Adrenal gland (tissue), 12 donors: ENCODE data around the gene PRKCQ. TPM values are rescaled to one million over a fixed set of nuclear protein-coding genes. Genes with fewer than 3 reads are reported as not detected.

ENCODE experiments used
- DNase-seq, 7 donors: peaks; one replicate each; pipeline ENCODE4 v3.0.0-alpha.2; 2019 to 2020
- H3K27ac ChIP-seq, 5 donors: fragments of 200-600 bp; sonication (generic) in 4 of 5; 1 replicate in 3 of 5; 2 replicates in 2 of 5; pipeline versions ENCODE4 v1.5.1 to v1.8.0; 2016 to 2020; ENCODE audit warnings: mild to moderate bottlenecking in 1 of 5
- H3K27me3 ChIP-seq: fragments of 200-600 bp; 2 replicates; pipeline ENCODE4 v1.8.0; 2021
- H3K36me3 ChIP-seq, 2 donors: fragments of 200-600 bp; replicated peaks in 1 of 2; 1 replicate in 1 of 2; 2 replicates in 1 of 2; pipeline versions ENCODE4 v1.5.1 to v1.8.0; 2018 to 2022
- H3K4me1 ChIP-seq, 2 donors: fragments of 200-600 bp; replicated peaks in 1 of 2; 1 replicate in 1 of 2; 2 replicates in 1 of 2; pipeline versions ENCODE4 v1.5.1 to v1.8.0; 2018 to 2021
- H3K4me3 ChIP-seq, 4 donors: fragments of 200-600 bp; sonication (generic) in 3 of 4; one replicate each; pipeline ENCODE4 v1.5.1; 2016 to 2018
- H3K9me3 ChIP-seq, 3 donors: fragments of 200-600 bp; sonication (generic) in 1 of 3; replicated peaks in 1 of 3; 1 replicate in 2 of 3; 2 replicates in 1 of 3; pipeline versions ENCODE4 v1.5.1 to v1.8.0; 2016 to 2021
- POLR2A ChIP-seq, 2 donors: fragments of 450-650 bp; IDR thresholded peaks; one replicate each; pipeline ENCODE4 v1.6.1; 2017; ENCODE audit warnings: antibody characterized with exemption in 2 of 2, mild to moderate bottlenecking in 2 of 2, moderate library complexity in 1 of 2
- WGBS, 4 donors: extraction: QIAGEN DNeasy Blood & Tissue Kit in 2 of 4; methylation state at CpG; one replicate each; pipeline versions ENCODE4 v1.1.5 to v1.1.7; 2013 to 2017; 5-methylcytosine and 5-hydroxymethylcytosine counted together
- intact Hi-C, 2 donors: fragments of 100-400 bp; cut with DNase I; formaldehyde crosslinking; loops; one replicate each; pipeline versions ENCODE4 v1.14.1 to v1.15.0; 2022 to 2023
- polyA plus RNA-seq, 3 donors: library from polyadenylated mRNA; stranded (reverse); fragments of 200-250 nt in 2 of 3; fragments of 350-450 nt in 1 of 3; fragmentation: Illumina TruSeq in 1 of 3; extraction: RNeasy Lipid Tissue Mini Kit (QIAGEN cat#74804) in 1 of 3; gene quantifications; one replicate each; pipeline ENCODE4 v1.2.3, GENCODE V29; 2013 to 2014
- total RNA-seq, 9 donors: library from RNA; depleted of rRNA in 4 of 9; stranded (reverse); fragments of >200 nt in 4 of 9; fragments of 120-200 nt in 1 of 9; fragmentation: NEBNext Ultra II Directional in 1 of 9; extraction: Animal tissue kit (Norgen Biotek cat#: 25700) in 1 of 9; gene quantifications; one replicate each; pipeline versions ENCODE4 v1.1.0 to v1.2.4, GENCODE V29; 2013 to 2023
- TF ChIP-seq, protein P1 (sequence below), 6 experiments: fragments of 450-650 bp in 4 of 6; fragments of 200-600 bp in 2 of 6; sonication (generic) in 1 of 6; IDR thresholded peaks; 1 replicate in 5 of 6; 2 replicates in 1 of 6; pipeline versions ENCODE4 v1.5.1 to v1.8.0; 2016 to 2021; ENCODE audit warnings: antibody characterized with exemption in 6 of 6, mild to moderate bottlenecking in 2 of 6, moderate library complexity in 1 of 6
- donor health status: healthy with polysubstance abuse.
- donor health status: Bipolar disorder and iron deficiency.
- donor health status: DM: yes; HTN: yes; CAD: no.
- donor health status: DM: no; HTN: no; CAD: no.
- donor health status: DM: no; HTN: no; CAD: no.
- donor health status: DM: yes; HTN: yes; CAD: no.

PRKCQ gene
- total and polyA plus RNA-seq, 12 donors = 0.39 to 1.6 (median 0.68) TPM

- intact Hi-C loops = no loop called here
- H3K4me1 ChIP-seq = no peaks in the 10 kb centered on the region
- no peaks in the 10 kb centered on the region for H3K36me3 ChIP-seq
- no peak overlapping the region for H3K27ac ChIP-seq
- TF ChIP-seq POLR2A (IDR thresholded peaks at IDR 0.05) = no peak
- TF ChIP-seq, protein P1, sequence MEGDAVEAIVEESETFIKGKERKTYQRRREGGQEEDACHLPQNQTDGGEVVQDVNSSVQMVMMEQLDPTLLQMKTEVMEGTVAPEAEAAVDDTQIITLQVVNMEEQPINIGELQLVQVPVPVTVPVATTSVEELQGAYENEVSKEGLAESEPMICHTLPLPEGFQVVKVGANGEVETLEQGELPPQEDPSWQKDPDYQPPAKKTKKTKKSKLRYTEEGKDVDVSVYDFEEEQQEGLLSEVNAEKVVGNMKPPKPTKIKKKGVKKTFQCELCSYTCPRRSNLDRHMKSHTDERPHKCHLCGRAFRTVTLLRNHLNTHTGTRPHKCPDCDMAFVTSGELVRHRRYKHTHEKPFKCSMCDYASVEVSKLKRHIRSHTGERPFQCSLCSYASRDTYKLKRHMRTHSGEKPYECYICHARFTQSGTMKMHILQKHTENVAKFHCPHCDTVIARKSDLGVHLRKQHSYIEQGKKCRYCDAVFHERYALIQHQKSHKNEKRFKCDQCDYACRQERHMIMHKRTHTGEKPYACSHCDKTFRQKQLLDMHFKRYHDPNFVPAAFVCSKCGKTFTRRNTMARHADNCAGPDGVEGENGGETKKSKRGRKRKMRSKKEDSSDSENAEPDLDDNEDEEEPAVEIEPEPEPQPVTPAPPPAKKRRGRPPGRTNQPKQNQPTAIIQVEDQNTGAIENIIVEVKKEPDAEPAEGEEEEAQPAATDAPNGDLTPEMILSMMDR (IDR thresholded peaks at IDR 0.05) = no peak
- WGBS, 4 donors = 72 to 89% (median 83%) methylated on average over 2 of the region's 2 CpGs
- H3K4me3 ChIP-seq = no peak overlapping the region
- no peak for DNase-seq
- peaks cover 4% of the 10 kb centered on the region for H3K27me3 ChIP-seq
- no peaks in the 10 kb centered on the region for H3K9me3 ChIP-seq
Measured at GRCh38 chr10:6602026-6602699, 22.1 kb upstream of the PRKCQ start.

- peaks cover 4% of the 10 kb centered on the region for H3K27me3 ChIP-seq
- H3K4me3 ChIP-seq = no peak overlapping the region
- no peak for TF ChIP-seq POLR2A (IDR thresholded peaks at IDR 0.05)
- TF ChIP-seq, protein P1 (IDR thresholded peaks at IDR 0.05) = no peak
- no peak overlapping the region for H3K27ac ChIP-seq
- no peaks in the 10 kb centered on the region for H3K36me3 ChIP-seq
- intact Hi-C loops = no loop called here
- H3K9me3 ChIP-seq = no peaks in the 10 kb centered on the region
- H3K4me1 ChIP-seq = no peaks in the 10 kb centered on the region
- DNase-seq = no peak
- WGBS, 4 donors = 75 to 87% (median 81%) methylated on average over 9 of the region's 9 CpGs
Measured at GRCh38 chr10:6601246-6601805, 21.2 kb upstream of the PRKCQ start.

- H3K36me3 ChIP-seq = no peaks in the 10 kb centered on the region
- no peak for TF ChIP-seq POLR2A (IDR thresholded peaks at IDR 0.05)
- TF ChIP-seq, protein P1 (IDR thresholded peaks at IDR 0.05) = no peak
- H3K9me3 ChIP-seq = no peaks in the 10 kb centered on the region
- WGBS, 4 donors = 79 to 83% (median 81%) methylated on average over 7 of the region's 7 CpGs
- no peak for DNase-seq
- no peak overlapping the region for H3K4me3 ChIP-seq
- peaks cover 4% of the 10 kb centered on the region for H3K27me3 ChIP-seq
- intact Hi-C loops = no loop called here
- no peak overlapping the region for H3K27ac ChIP-seq
- no peaks in the 10 kb centered on the region for H3K4me1 ChIP-seq
Measured at GRCh38 chr10:6600224-6600987, 20.3 kb upstream of the PRKCQ start.

- Histone ChIP-seq H3K4me3 (no peak overlapping the region), H3K4me1 (no peaks in the 10 kb centered on the region), H3K27me3 (peaks cover 4% of the 10 kb centered on the region), H3K36me3 (no peaks in the 10 kb centered on the region), H3K9me3 (no peaks in the 10 kb centered on the region), H3K27ac (no peak overlapping the region)
- WGBS, 4 donors = 75 to 100% (median 93%) methylated on average over 1 of the region's 1 CpG
- TF ChIP-seq POLR2A (IDR thresholded peaks at IDR 0.05) = no peak
- TF ChIP-seq, protein P1 (IDR thresholded peaks at IDR 0.05) = no peak
- no peak for DNase-seq
- intact Hi-C loops = no loop called here
Measured at GRCh38 chr10:6598679-6599078, 18.6 kb upstream of the PRKCQ start.
